Epithelial cell of alveolus of lung (primary cell): ENCODE results near the gene PTP4A2. TPM values are rescaled to one million over a fixed set of nuclear protein-coding genes. Genes with fewer than 3 reads are reported as not detected.

Experiments used
- total RNA-seq: library from RNA; depleted of rRNA; stranded (reverse); fragments of >200 nt; gene quantifications from 2 replicates; pipeline ENCODE4 v1.2.1, GENCODE V29; 2015

The PTP4A2 gene
- 241 and 300 TPM in 2 replicates for total RNA-seq

GRCh38 chr1:31938184-31938975 lies at the start of gene PTP4A2:
TSS of gene PTP4A2 (minus strand) at chr1:31938368. CDS start at chr1:31919065, 19,303 bp downstream.

Other genes starting within 250 kb of the PTP4A2 start
- 97.9 and 173 TPM in 2 replicates for gene COL16A1, start 234.4 kb downstream of the PTP4A2 start, total RNA-seq
- gene ADGRB2, start 174.0 kb downstream of the PTP4A2 start, total RNA-seq = 17.2 and 19.5 TPM in 2 replicates
- gene SPOCD1, start 122.3 kb downstream of the PTP4A2 start, total RNA-seq = 15.3 and 83.4 TPM in 2 replicates
- gene KHDRBS1, start 75.5 kb upstream of the PTP4A2 start, total RNA-seq = 95.3 and 161 TPM in 2 replicates
- gene TMEM39B, start 134.6 kb upstream of the PTP4A2 start, total RNA-seq = 7.0 and 10.5 TPM in 2 replicates
- 40.6 and 41.0 TPM in 2 replicates for gene KPNA6, start 169.7 kb upstream of the PTP4A2 start, total RNA-seq
- gene TXLNA, start 241.3 kb upstream of the PTP4A2 start, total RNA-seq = 54.1 and 56.9 TPM in 2 replicates